Caco-2 (cell line): Measurements from ENCODE around the gene ZXDC. TPM values are rescaled to one million over a fixed set of nuclear protein-coding genes. Genes with fewer than 3 reads are reported as not detected.

Experiments
- BruUV-seq: library from RNA; stranded (reverse); fragments of 400-500 nt; replicated peaks from 2 replicates; lab custom pipeline; 2021; lab: Mats Ljungman, UMichigan
- CTCF ChIA-PET: fragments of 300-600 bp; sonication (Branson Sonifier 250); formaldehyde crosslinking; loops from one replicate; lab custom pipeline; 2022; ENCODE audit warnings: antibody characterized with exemption; lab: Charles Lee
- POLR2A ChIA-PET: fragments of 300-600 bp; sonication (Branson Sonifier 250); formaldehyde crosslinking; loops from one replicate; lab custom pipeline; 2022; ENCODE audit warnings: antibody characterized with exemption; lab: Charles Lee
- DNase-seq, 2 experiments: peaks; one replicate each; pipeline versions ENCODE4 v3.0.0 to v3.0.0-alpha.2; 2020 to 2022
- H3K27me3 ChIP-seq: replicated peaks from 2 replicates; pipeline ENCODE4 v1.6.0; 2011; ENCODE audit warnings: low read length; ENCODE audit not compliant: control insufficient read depth, insufficient read depth
- H3K36me3 ChIP-seq: 2 replicates; pipeline ENCODE4 v1.5.1; 2011; ENCODE audit warnings: low read length; ENCODE audit not compliant: control insufficient read depth, insufficient read depth
- H3K4me1 ChIP-seq: fragments of 250-450 bp; sonication (Bioruptor Pico); 2 replicates; pipeline ENCODE4 v1.5.1; 2020; ENCODE audit warnings: mild to moderate bottlenecking
- H3K4me3 ChIP-seq: 2 replicates; pipeline ENCODE4 v1.5.1; 2011; ENCODE audit warnings: low read depth, mild to moderate bottlenecking, control low read depth, low read length
- H3K9me3 ChIP-seq: fragments of 250-450 bp; sonication (Bioruptor Pico); 2 replicates; pipeline ENCODE4 v1.5.1; 2020; ENCODE audit warnings: mild to moderate bottlenecking, moderate library complexity
- H3K27ac Mint-ChIP-seq: one replicate; pipeline ENCODE4 v1.8.0; 2022; ENCODE audit warnings: mixed read lengths; ENCODE audit not compliant: unreplicated experiment
- H3K27me3 Mint-ChIP-seq: one replicate; pipeline ENCODE4 v1.8.0; 2022; ENCODE audit warnings: mixed read lengths; ENCODE audit not compliant: insufficient read depth, unreplicated experiment
- H3K36me3 Mint-ChIP-seq: one replicate; pipeline ENCODE4 v1.8.0; 2022; ENCODE audit warnings: mild to moderate bottlenecking, mixed read lengths; ENCODE audit not compliant: insufficient read depth, unreplicated experiment
- H3K4me1 Mint-ChIP-seq: one replicate; pipeline ENCODE4 v1.8.0; 2022; ENCODE audit warnings: low read depth, mixed read lengths; ENCODE audit not compliant: unreplicated experiment
- H3K4me3 Mint-ChIP-seq: one replicate; pipeline ENCODE4 v1.8.0; 2022; ENCODE audit warnings: mild to moderate bottlenecking, moderate library complexity, mixed read lengths; ENCODE audit not compliant: unreplicated experiment
- H3K9me3 Mint-ChIP-seq: one replicate; pipeline ENCODE4 v1.8.0; 2022; ENCODE audit warnings: mixed read lengths; ENCODE audit not compliant: unreplicated experiment
- CTCF ChIP-seq, 2 experiments: fragments of 200-600 bp in 1 of 2; IDR thresholded peaks; 1 replicate in 1 of 2; 2 replicates in 1 of 2; pipeline versions ENCODE4 v1.5.1 to v1.8.0; 2011 to 2022; ENCODE audit warnings: antibody characterized with exemption in 1 of 2, control low read depth in 1 of 2, inconsistent platforms in 1 of 2, low read depth in 1 of 2, low read length in 1 of 2, mild to moderate bottlenecking in 1 of 2, moderate library complexity in 1 of 2; ENCODE audit not compliant: insufficient read depth in 1 of 2, severe bottlenecking in 1 of 2, unreplicated experiment in 1 of 2
- intact Hi-C: fragments of 100-400 bp; cut with micrococcal nuclease; formaldehyde crosslinking; loops from one replicate; pipeline ENCODE4 v1.10.0; 2022; ENCODE audit not compliant: unreplicated experiment
- total RNA-seq: library from RNA; stranded (reverse); gene quantifications from 2 replicates; pipeline ENCODE4 v1.2.3, GENCODE V29; 2022

Gene ZXDC
- total RNA-seq, 1 experiment from 2014 or later, result 28.7 TPM

- DNase-seq, result no peak
- no peak overlapping the region for H3K4me3 ChIP-seq
- Mint-ChIP-seq H3K27ac (no peak overlapping the region), H3K9me3 (no peaks in the 10 kb centered on the region), H3K4me1 (no peaks in the 10 kb centered on the region), H3K4me3 (no peak overlapping the region), H3K36me3 (no peaks in the 10 kb centered on the region), H3K27me3 (no peaks in the 10 kb centered on the region)
- no peaks in the 10 kb centered on the region for H3K9me3 ChIP-seq
- no peaks in the 10 kb centered on the region for H3K4me1 ChIP-seq
- no peaks in the 10 kb centered on the region for H3K27me3 ChIP-seq
- no peak for TF ChIP-seq CTCF (IDR thresholded peaks at IDR 0.05; ENCODE audit: insufficient read depth in 1 of 2, low read depth in 1 of 2, low read length in 1 of 2, severe bottlenecking in 1 of 2, unreplicated experiment in 1 of 2)
- CTCF ChIA-PET, result no interaction called here
- no TSS peak for BruUV-seq
- no peaks in the 10 kb centered on the region for H3K36me3 ChIP-seq
- POLR2A ChIA-PET, result no interaction called here
- intact Hi-C loops, result no loop called here
Observed at GRCh38 chr3:126486360-126486847, 10.7 kb upstream of the ZXDC start.

DNA sequence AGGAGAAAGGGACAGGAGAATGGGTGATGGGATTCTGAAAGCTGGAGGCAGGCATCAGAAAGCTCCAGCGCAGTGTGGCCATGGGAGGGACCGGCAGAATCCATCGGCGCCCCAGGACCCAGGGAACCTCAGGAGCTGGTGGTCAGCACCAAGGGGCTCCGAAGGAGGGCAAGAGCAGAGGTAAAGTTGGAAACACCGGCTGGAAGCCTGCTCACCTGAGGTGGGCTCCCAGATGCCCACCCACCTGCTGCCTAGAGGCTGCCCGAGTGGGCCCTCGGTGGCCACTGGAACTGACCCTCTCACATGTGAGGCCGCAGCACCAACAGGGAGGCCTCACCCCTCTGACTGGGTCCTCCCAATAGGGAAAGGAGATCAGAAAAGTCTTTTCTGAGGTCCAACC is 10.3 kb upstream of the ZXDC start:
- no peaks in the 10 kb centered on the region for H3K9me3 Mint-ChIP-seq
- no peaks in the 10 kb centered on the region for H3K36me3 Mint-ChIP-seq
- H3K9me3 ChIP-seq, result no peaks in the 10 kb centered on the region
- BruUV-seq, result no TSS peak
- H3K4me1 Mint-ChIP-seq, result no peaks in the 10 kb centered on the region
- no peaks in the 10 kb centered on the region for H3K27me3 ChIP-seq
- no peak for TF ChIP-seq CTCF (IDR thresholded peaks at IDR 0.05; ENCODE audit: insufficient read depth in 1 of 2, low read depth in 1 of 2, low read length in 1 of 2, severe bottlenecking in 1 of 2, unreplicated experiment in 1 of 2)
- H3K27ac Mint-ChIP-seq, result no peak overlapping the region
- POLR2A ChIA-PET, result no interaction called here
- CTCF ChIA-PET, result no interaction called here
- H3K4me3 Mint-ChIP-seq, result no peak overlapping the region
- no peak overlapping the region for H3K4me3 ChIP-seq
- intact Hi-C loops, result no loop called here
- DNase-seq, result no peak
- no peaks in the 10 kb centered on the region for H3K36me3 ChIP-seq
- H3K27me3 Mint-ChIP-seq, result no peaks in the 10 kb centered on the region
- no peaks in the 10 kb centered on the region for H3K4me1 ChIP-seq

- Histone ChIP-seq H3K27me3 (no peaks in the 10 kb centered on the region), H3K4me3 (no peak overlapping the region), H3K9me3 (no peaks in the 10 kb centered on the region), H3K4me1 (no peaks in the 10 kb centered on the region), H3K36me3 (no peaks in the 10 kb centered on the region)
- BruUV-seq, result no TSS peak
- TF ChIP-seq CTCF (IDR thresholded peaks at IDR 0.05; ENCODE audit: insufficient read depth in 1 of 2, low read depth in 1 of 2, low read length in 1 of 2, severe bottlenecking in 1 of 2, unreplicated experiment in 1 of 2), result no peak
- Mint-ChIP-seq H3K36me3 (no peaks in the 10 kb centered on the region), H3K9me3 (no peaks in the 10 kb centered on the region), H3K4me3 (no peak overlapping the region), H3K27ac (no peak overlapping the region), H3K4me1 (no peaks in the 10 kb centered on the region), H3K27me3 (no peaks in the 10 kb centered on the region)
- ChIA-PET CTCF (no interaction called here), POLR2A (no interaction called here)
- intact Hi-C loops, result no loop called here
- DNase-seq, result no peak
Observed at GRCh38 chr3:126485176-126485897, 9.6 kb upstream of the ZXDC start.
